IPS DF 19.7 (cell line): ENCODE measurements around the gene PDE4B.
A peak's percentile ranks its signal among the peaks of the same experiment; 100 is the strongest.

Experiments used
- DNase-seq: peaks from one replicate; pipeline ENCODE4 v3.0.0-alpha.2; 2013; ENCODE audit warnings: low read depth, low spot score

Gene PDE4B

DNA sequence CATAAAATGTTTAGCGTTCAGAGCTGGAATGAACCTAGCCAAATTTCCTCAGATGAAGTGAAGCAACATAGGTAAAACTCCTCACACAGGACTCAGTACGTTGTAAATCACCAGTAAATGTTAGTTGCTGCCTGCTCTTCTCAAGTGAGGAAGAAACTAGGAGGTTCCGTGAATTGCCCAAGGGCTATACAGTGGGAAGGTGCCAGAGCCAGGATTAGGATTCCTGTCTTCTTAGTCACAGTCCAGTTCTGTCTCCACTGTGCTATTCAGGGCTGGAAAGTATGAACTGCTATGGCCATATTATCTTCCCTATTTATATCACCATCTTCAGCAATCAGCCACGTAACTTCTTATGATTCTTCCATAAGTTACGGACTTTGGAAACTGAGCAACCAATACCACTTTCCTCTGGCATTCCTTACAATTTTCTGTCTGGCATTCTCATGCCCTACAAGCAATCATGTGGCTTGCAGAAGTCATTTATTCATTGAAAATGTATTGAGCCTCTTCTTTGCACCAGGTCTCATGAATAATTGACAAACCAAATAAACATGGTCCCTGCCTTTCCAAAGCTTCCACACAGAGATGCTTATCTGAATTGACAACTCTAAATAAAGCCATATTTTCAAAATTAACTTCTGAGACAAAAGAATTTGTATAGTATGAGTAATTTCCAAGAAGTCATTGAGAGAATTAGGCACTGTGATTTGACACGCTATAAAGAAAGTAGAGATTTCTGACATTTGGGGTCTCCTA lies 469.7 kb downstream of the PDE4B start:
- no peak for DNase-seq

GRCh38 chr1:66265268-66265667 lies 472.6 kb downstream of the PDE4B start:
- no peak for DNase-seq

DNA sequence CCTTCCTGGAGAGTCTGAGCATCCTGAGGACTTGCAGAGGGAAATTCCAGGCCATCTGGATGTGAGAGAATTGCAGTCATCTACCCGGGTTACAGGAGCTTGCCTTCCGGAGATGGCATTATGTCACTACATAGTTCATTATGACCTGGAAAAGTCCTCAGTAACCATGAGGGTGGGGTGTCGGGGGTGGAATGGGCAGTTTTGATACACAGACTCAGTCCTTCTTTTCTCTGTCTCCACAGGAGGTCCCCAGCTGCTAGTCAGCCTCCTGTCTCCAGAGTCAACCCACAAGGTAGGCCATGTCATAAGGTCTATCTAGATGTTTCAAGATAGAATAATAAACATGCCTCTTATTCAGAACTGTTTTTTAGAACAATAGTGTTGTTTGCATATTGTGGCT lies 473.1 kb downstream of the PDE4B start:
- no peak for DNase-seq

DNA sequence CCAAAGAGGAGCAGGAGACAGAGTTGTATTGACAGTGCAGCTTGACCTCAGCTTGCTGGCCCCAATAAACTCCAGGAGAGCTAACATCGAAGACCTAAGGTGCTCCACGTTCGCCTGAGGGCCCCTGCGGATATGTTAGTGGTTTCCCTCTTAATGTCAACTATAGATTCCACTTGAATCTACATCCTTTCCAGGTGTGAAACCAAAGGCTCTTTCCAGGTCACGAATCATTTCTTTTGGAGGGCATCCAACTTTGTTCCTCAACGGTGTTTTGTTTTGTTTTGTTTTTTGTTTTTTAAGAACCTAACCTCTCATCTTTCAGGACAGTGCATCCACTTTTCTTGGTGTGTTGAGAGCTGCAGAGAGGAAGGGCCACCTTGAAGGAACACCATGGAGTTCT lies 473.7 kb downstream of the PDE4B start:
- no peak for DNase-seq

GRCh38 chr1:66266756-66267155 lies 474.1 kb downstream of the PDE4B start:
- DNase-seq: no peak

DNA sequence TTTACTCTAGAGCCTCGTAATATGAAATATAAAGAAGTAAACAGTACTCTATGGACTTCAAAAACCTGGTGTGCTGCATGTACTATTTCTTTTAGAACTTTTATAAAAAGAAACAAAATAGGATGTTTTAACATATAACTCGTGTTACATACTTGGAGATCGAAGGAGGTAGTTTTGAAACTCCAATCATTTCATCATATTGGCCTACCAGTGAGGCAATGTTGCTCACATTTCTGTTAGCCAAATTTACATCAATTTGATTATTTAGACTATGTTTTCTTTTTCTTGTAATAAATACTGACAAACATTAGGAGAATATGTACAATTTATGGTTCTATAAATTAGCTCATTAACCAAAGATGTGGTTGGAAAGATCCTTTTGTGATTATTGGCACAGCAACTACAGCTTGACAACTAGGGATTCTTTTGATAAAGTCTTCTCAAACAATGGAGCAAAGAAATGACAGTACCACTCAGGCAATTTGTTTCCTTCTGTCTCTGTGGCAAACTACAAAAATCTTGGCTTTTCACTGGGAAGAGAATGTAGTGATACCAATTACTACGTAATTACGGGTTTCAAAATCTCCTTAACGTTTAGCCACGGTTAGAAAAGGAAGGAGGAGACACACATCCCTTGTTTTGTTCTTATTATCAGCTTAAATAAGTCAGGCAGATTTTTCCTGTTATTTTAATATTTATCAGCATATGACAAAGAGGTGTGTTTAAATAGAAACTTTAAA lies 474.7 kb downstream of the PDE4B start:
- no peak for DNase-seq

GRCh38 chr1:66269222-66269621 lies 476.5 kb downstream of the PDE4B start:
- no peak for DNase-seq

DNA sequence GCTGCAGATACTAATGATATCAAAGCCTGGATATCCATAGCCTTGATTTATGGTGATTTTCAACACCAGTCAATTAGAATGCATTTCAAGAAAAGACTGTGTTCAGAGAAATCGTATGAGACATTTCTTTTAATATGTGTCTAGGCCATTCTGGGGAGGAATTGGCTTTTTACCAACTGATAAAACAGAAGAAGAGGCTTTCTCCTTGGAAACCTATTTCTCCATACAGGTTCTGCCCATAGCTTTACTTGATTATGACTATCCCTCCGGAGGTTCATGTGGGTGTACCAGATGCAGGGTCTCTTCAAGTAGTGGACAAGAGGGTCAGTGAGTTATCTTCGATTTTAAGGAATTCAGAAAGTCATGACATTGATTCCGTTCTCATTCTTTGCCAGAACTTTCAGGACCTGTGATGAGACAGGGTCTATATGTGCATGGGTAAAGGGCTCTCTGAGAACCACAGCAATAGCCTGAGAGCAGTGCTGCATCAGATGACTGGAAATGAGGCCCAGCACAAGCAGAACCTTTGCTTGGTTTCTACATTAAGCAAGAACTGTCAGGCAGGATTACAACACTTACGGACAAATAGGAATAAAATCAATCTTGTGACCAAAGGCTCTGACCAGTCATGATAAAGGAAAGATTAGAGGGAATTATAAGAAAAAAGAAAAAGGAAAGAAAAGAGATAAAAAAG lies 477.6 kb downstream of the PDE4B start:
- DNase-seq: no peak

DNA sequence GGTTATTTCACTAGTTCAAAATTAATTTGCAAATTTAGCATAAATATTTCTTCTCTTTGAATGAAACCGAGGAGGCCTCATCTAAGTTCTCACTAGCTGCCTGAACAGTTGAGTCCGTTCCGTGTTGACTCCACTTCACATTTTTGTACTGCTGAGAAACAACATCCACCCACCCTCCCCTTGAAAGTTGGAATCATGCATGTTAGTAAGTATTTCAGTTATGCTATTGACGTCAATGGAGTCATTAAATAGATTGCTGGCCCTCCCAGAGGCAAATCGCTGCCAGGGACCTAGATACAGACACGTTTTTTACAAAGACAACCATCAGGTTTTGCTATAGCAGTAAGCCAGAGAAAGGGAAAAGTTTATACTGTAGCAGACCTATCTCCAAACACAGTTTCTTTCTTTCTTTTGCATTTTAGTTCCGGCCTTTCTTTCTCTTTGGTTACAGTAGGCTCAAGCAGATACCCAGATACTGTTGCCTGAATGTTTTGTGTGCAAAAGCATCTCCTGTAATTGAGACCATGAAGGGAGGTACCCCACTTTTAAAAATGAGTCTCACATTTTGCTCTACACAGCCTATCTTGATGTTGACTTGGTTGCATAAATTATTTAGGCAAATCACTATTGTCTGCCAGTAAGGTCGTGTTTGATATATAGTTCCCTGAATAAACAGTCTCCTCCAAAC lies 478.7 kb downstream of the PDE4B start:
- DNase-seq: peak; percentile 35

DNA sequence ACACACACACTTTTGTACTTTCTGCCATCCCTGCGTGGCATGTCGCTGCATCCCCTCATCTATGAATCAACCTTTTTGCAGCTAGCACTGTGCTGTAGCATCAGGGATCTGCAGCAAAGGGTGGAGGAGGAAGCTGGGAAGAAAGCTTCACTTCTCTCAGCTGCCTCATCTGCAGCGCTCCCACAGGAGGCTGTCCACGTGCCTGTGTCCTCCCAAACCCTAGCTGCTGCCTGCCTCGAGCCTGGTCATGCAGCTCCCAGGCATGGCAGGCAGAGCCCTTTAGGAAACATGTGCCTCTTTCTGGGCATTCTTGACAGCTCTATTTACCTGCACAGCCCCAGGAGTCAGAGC lies 479.2 kb downstream of the PDE4B start:
- DNase-seq: no peak

- no peak for DNase-seq
Observed at GRCh38 chr1:66273656-66274055, 481.0 kb downstream of the PDE4B start.

- DNase-seq: no peak
Observed at GRCh38 chr1:66274634-66275033, 481.9 kb downstream of the PDE4B start.

DNA sequence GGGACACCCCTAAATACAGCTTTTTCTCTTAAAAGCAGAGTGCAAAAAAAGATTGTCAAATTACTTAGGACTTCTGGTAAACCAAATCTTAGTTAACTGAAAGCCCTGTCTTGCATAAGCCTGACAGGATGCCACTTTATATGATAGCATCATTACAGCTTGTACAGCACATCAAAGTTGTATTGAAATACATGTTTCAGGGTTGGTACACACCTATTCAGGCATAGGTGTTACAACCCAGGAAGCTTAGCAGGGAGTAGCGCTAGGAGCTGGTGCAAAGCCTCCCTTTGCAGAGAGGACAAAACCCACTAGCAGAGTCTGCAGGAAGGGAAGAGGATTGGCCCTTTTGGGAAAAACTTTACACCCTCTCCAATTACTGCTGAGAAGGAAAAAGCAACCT lies 482.4 kb downstream of the PDE4B start:
- no peak for DNase-seq

DNA sequence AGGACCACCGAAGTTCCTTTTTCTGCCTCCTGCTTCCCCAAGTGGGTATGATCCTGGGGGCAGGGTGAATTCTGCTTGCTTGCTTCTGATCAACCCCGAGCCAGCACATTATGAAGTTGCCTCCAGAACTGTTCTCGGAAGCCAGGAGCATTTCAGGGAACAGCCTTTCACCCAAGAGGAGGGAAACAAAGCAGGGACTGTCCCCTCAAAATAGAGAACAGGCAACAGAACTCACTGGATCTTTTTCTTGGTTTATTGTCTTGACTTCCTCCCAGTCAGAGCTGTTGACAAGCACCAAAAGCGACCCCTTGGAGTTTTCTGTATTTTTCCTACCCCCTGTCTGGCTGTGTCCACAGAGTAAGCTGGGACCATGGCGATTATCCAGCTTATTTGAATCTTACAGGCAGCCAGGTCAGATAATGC lies 482.9 kb downstream of the PDE4B start:
- DNase-seq: no peak

- no peak for DNase-seq
Observed at GRCh38 chr1:66276218-66276617, 483.5 kb downstream of the PDE4B start.

GRCh38 chr1:66278260-66279021 lies 485.7 kb downstream of the PDE4B start:
- DNase-seq: no peak

- DNase-seq: no peak
Observed at GRCh38 chr1:66281808-66282207, 489.1 kb downstream of the PDE4B start.

DNA sequence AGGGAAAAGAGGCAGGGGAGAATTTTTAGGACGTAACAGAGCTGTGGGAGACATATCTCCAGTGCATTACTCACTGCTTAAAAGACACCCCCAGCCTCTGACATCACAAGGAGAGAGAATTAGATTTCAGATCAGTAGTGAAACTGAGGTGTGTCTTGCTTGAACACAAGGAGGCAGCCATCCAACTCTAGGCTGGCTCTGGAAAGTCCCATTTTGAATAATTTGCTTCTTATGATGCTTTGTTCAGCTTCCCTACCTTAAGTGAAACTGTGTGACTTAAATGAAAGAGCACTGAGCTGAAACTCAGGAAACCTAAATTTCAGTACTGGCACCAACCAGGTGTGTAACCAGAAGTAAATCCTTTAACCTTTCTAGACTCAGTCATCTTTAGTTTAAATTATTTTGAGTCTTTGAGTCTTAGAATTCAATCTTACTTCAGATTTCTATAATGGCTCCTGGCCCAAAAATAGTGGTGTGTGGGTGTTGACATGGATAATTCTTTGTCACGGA lies 489.7 kb downstream of the PDE4B start:
- DNase-seq: no peak

- DNase-seq: no peak
Observed at GRCh38 chr1:66282891-66283621, 490.4 kb downstream of the PDE4B start.

DNA sequence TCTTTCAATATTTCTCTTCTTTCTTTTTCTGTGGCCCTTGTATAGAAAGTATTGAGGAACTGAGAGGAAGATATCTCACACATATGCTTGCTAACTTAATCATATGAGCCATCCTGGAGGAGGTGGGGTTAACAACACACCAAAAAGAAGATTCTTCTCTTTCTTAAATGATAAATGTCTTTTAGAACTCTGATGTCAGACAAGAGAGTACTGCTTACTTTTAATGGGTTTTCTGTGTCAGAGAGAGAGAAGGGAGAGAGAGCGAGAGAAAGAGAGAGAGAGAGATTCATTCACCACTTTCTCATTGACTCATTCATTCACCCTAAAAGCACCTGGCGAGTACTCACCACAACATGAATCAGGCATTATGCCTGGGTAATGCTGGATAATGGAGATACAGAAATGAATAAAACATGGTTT lies 490.9 kb downstream of the PDE4B start:
- DNase-seq: no peak
